LNCaP clone FGC (cell line): ENCODE results near the gene NUDT14.

ENCODE experiments used
- DNase-seq: peaks from one replicate; pipeline ENCODE4 v3.0.0-alpha.2; 2011; ENCODE audit warnings: low read depth
- H3K4me3 ChIP-seq: 2 replicates; pipeline ENCODE4 v1.5.1; 2011; ENCODE audit warnings: mild to moderate bottlenecking, low read depth, low read length, control low read depth
- TF ChIP-seq, protein P1 (sequence below): IDR thresholded peaks from 2 replicates; pipeline ENCODE4 v1.5.1; 2012; ENCODE audit warnings: mild to moderate bottlenecking; ENCODE audit not compliant: control insufficient read depth, insufficient read depth; ENCODE audit errors: extremely low read depth

Gene NUDT14

DNA sequence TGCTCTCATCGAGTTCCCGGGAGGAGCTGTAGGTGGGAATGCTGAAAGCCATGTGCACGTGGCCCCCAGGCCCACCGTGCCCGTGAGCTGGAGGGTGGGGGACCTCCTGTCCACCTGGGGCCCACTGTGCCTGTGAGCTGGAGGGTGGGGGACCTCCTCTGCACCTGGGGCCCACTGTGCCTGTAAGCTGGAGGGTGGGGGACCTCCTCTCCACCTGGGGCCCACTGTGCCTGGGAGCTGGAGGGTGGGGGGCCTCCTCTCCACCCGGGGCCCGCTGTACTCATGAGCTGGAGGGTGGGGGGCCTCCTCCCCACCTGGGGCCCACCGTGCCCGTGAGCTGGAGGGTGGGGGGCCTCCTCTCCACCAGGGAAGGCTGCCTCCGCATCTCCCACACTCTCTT is 13.9 kb upstream of the NUDT14 start:
- TF ChIP-seq, protein P1, sequence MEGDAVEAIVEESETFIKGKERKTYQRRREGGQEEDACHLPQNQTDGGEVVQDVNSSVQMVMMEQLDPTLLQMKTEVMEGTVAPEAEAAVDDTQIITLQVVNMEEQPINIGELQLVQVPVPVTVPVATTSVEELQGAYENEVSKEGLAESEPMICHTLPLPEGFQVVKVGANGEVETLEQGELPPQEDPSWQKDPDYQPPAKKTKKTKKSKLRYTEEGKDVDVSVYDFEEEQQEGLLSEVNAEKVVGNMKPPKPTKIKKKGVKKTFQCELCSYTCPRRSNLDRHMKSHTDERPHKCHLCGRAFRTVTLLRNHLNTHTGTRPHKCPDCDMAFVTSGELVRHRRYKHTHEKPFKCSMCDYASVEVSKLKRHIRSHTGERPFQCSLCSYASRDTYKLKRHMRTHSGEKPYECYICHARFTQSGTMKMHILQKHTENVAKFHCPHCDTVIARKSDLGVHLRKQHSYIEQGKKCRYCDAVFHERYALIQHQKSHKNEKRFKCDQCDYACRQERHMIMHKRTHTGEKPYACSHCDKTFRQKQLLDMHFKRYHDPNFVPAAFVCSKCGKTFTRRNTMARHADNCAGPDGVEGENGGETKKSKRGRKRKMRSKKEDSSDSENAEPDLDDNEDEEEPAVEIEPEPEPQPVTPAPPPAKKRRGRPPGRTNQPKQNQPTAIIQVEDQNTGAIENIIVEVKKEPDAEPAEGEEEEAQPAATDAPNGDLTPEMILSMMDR: no peak
- no peak for DNase-seq
- no peak overlapping the region for H3K4me3 ChIP-seq

DNA sequence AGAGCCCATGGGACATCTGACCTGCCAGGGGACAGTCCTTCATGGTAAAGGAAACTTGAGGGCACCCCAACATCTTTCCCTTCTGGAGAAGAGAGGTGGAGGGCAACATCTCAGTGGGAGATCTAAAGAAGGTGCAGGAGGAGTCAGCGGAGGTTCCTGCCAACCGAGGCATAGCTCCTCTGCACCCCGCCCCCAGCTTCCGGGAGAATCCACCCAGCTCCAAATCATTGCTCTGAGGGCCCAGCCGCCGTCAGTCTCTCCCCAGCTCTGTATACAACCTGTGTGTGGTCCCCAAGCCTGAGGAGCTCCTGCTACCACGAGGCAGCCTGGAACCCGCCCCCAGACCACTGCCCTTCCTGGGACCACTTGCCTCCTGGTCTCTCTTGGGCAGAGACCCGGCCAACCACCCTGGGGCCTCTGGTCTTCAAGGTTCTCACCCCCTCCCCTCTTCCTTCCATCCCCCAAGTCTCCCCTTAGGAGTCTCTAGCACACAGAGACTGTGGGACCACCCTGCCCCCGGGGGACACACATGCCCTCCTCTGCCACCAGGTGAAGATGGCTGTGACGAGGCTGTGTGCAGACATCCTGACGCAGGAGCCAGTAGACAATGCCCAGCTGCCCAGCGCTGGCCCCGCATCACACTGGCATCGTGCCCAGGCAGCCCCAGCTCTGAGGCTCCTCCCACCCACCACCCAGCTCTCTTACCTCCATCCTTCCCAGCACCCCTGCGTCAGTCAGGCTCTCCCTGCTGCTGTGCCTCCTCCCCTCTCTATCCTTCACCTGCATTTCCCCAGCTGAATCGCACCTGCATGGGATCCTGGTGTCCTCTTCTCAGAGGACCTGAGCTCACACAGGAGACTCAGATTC is 13.0 kb upstream of the NUDT14 start:
- DNase-seq: no peak
- H3K4me3 ChIP-seq: no peak overlapping the region
- TF ChIP-seq, protein P1: no peak

DNA sequence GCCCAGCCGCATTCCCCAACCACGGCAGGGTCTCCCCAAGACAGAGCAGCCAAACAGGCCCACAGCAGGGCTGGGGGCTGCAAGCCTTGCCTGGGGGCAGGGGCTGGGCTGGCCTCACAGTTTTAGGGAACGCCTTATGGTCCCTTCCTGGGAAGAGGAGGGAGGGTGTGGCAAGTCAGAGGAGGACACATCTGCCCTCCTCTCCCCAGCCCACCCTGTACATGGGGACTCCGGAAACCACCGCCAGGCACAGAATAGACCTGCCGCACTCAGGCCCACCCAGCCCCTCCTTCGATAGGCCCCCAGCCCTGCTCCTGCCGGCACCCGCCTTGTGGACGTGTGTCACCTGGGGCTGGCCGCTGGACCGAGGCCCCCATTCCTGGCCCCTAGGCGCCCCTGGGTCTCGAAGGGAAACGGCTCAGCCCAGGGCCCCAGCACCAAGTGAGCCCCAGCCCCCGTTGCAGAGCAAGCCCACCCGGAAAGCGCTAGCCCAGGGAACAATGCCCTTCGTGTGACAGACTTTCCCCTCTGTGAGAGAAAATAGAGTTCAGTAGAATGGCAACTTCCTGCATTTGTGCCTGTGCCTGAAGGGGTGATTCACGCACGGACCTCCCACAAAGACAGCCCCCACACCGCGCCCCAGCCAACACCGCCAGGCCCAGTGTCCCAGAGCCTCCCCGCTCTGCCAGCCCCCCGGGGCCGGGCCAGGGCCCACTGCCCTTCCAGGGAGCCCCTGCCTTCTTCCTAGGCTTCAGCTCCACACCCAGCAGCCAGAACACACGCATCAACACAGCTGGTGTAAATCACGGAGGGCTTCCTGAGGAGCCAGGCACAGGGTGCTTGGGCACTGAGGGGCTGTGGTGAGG is 12.0 kb upstream of the NUDT14 start:
- DNase-seq: no peak
- no peak overlapping the region for H3K4me3 ChIP-seq
- TF ChIP-seq, protein P1: no peak

DNA sequence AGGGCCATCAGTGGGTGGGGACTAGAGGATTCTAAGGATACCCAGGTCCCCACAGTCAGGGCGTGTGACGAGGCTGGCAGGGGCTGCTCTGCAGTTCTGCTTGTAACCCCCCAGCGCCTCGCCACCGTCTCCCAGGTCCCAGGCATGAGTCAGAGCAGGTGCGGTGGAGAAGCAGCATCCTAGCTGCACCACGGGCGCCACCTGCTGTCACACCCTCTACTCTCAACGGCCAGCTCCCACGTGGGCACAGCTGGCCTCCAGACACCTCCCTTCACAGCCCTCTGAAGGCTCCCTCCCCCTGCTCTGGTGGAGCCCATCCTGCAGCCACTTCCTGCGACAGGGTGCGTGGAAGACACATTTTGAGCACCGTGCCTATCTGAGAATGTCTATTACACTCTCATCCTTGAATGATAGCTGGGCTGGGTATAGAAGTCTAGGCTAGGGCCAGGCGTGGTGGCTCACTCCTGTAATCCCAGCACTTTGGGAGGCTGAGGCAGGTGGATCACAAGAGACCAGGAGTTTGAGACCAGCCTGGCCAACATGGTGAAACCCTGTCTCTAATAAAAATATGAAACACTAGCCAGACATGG is 6.9 kb upstream of the NUDT14 start:
- H3K4me3 ChIP-seq: no peak overlapping the region
- DNase-seq: no peak
- TF ChIP-seq, protein P1: peak; percentile 2; the same call in 1 of the 2 replicates

DNA sequence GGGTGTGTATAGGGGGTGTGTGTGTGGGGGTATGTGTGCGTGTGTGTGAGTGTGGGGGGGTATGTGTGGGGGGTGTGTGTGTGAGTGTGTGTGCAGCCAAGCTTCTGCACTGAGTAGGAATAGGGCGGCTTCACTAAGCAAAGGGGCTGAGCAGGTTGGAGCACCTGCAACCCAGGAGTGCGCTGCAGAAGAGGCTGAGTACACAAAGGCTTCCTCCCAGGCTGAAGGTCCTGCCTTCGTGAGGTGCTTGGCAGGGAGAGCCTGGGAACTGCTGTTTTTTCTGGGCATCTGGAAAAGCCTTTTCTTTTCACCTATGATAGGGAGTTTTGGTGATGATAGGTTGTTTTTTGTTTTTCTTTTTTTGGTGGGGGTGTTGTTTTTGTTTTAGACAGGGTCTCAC is 6.0 kb upstream of the NUDT14 start:
- DNase-seq: no peak
- no peak overlapping the region for H3K4me3 ChIP-seq
- TF ChIP-seq, protein P1: no peak

DNA sequence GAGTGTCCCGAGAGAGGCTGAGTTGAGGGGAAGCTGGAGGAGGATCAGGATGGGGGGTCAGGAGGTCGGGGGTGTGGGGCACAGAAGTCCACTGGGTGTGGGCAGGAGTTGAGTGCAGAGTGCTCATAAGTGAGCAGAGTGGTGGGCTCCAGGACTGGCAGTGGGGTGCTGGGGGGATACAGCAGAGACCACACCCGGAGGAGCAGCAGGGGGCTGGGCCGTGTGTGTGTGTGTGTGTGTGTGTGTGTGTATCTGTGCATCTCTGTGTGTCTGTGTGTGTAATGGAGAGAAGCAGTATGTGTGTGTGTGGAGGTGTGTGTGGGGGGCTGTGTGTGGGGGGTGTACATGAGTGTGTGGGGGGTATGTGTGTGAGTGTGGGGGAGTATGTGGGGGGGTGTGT is 4.9 kb upstream of the NUDT14 start:
- no peak for DNase-seq
- TF ChIP-seq, protein P1: no peak

More for the DNA sequence above, 4.9 kb upstream of the NUDT14 start:
- H3K4me3 ChIP-seq: no peak overlapping the region
